Loucy (cell line): ENCODE measurements around the gene CACNB1.

ENCODE experiments used
- CTCF ChIP-seq: fragments of 200-600 bp; sonication (generic); conservative IDR thresholded peaks from 2 replicates; pipeline ENCODE4 v1.5.1; 2014; ENCODE audit warnings: mild to moderate bottlenecking, antibody characterized with exemption, low read length
- EZH2phosphoT487 ChIP-seq: fragments of 200-600 bp; IDR thresholded peaks from 2 replicates; pipeline ENCODE4 v1.6.1; 2018; ENCODE audit warnings: antibody characterized with exemption, mild to moderate bottlenecking, moderate library complexity, borderline replicate concordance

GRCh38 chr17:39171933-39172332 lies 25.5 kb downstream of the CACNB1 start:
- TF ChIP-seq CTCF (no peak), EZH2phosphoT487 (no peak)
